HG03196 (cell line): ENCODE data around the gene CACFD1.

Source experiments
- ATAC-seq: cut with Tn5 transposase; IDR thresholded peaks from one replicate; pipeline ENCODE4 v1.9.1; 2021; ENCODE audit not compliant: unreplicated experiment

Gene CACFD1

DNA sequence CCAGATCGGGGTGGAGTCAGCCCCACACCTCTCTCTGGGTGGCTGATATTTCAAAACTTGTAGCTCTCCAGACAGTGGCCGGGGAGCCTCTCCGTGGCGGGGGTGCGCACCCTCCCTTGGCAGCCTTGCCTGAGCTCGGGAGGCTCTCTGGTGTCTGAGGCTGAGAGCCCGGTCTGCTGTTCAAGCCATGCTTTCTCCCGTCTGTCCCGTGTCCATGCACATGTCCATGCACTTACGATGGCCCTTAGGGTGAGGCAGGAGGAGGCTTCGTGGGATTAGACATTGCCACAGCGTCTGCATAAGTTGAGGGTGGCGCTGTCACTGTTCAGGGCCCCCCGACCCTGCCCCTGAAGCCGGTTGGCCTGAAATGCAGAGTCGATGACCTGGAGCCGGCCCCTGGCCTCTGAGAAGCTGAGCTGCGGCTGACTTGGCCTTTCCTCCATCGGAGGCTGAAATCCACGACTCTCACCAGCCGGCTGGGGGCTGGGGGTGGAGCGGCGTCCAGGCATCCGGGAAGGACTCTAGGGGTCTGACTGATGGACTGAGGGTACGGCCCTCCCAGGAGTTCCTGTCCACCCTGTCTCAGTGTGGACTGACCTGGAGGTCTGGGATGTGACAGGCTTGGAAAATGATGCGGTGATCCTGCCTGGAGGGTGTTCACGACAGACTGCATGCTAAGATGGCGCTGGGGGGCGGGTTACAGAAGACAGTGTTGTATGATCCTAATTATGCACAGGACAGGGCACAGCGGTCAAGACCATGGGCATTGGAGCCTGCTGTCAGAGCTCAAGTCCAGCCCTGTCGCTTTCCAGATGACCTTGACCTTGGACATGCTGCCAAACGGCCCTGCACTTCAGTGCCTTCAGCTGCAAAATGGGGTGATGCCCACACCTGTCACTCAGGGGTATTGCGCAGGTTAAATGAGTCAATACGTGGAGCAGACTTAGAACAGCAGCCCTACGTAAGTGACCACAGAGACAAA is 37.4 kb downstream of the CACFD1 start:
- no peak for ATAC-seq

DNA sequence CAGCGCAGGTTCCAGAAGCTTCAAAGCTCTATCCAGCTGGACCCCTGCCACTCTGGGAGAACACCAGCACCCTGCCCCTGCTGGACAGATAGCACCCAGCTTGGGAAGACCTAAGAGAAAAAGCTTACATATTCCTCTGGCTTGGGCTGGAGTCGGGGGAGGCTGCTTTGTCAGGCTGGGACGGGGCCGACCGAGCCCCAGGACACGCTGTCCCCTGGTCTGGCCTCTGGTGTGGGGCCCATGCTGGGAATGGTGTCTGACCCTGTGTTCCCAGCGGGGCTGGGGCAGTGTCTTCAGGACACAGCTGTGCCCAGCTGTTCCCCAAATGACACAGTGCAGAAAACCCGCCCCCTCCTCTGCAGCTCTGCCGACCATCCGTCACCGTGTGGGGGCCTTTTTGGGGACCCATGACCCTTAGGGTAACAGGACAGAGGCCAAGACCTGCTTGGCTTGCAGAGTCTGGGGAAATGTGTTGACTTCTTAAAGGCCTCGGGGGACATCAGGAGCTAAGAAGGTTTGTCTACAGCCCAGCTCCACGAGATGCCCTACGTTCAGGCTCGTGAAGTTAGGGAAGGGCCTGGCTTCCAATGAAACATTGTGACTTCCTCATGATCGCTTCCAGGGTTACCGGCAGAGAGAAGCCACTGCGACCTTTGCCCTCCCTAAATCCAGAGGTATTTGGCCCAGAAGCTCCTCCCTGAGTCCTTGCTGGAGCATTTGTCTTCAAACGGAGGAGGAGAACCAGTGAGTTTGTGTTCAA is 39.5 kb downstream of the CACFD1 start:
- no peak for ATAC-seq

DNA sequence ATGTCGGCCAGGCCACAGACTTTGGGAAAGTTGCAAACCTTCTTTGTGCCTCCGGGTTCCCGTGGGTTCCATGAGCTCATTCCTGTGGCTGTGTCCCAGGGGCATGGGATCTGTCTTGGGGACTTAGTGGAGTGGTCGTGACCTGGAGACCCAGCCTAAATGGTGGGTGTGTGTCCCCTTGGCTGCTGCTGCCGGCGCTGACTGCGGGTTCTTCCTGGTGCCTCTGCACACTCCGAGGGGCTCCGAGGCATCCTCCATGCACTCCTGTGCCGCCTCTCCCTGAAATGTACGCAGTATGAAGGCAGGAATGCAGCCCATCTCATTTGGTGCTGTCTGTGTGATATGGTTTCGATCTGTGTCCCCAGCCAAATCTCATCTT is 40.1 kb downstream of the CACFD1 start:
- ATAC-seq: no peak

DNA sequence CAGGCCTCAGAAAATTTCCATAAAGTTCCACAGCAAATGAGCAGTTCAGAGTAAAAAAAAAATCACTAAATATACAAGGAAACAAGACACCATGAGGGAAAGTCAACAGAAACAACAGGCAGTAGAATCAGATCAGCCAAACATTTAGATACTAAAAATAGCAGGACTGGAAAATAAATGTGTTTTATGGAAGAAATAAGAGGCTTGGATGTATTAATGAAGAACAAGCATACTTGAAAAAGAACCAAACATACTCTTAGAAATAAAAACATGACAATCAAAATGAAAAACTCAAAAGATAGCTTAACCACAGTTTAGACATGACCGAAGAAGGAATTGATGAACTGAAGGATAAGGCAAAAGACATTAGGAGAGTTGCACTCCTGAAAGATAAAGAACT is 42.3 kb downstream of the CACFD1 start:
- ATAC-seq: no peak

DNA sequence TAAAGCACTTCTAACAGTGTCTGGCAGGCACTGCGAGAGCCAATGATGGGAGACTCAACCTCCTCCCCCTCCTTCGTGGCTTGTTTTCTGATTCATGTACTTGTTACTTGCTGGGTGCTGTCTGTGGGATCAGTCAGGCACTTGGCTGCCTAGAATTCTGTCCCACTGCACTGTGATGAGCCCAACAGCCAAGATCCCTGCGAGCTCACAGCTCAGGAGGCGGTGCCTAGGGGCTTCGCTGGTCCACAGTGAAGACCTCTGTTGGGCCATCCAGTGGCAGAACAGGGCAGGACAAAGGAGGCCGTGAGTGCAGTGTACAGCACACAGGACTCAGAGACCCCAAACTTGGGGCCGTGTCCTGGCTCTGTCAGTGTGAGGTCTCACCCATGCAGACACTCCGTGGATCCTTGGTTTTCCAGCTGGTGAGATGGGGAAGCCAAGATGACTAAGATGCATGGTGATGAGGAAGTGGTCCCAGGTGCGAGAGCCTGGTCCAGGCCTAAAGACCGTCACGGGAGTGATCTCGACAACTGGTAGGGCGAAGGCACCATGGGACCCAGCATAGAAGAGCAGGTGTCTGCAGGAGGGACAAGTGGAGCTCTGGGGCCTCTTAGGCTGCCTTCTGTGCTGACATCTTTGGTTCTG is 45.5 kb downstream of the CACFD1 start:
- no peak for ATAC-seq

DNA sequence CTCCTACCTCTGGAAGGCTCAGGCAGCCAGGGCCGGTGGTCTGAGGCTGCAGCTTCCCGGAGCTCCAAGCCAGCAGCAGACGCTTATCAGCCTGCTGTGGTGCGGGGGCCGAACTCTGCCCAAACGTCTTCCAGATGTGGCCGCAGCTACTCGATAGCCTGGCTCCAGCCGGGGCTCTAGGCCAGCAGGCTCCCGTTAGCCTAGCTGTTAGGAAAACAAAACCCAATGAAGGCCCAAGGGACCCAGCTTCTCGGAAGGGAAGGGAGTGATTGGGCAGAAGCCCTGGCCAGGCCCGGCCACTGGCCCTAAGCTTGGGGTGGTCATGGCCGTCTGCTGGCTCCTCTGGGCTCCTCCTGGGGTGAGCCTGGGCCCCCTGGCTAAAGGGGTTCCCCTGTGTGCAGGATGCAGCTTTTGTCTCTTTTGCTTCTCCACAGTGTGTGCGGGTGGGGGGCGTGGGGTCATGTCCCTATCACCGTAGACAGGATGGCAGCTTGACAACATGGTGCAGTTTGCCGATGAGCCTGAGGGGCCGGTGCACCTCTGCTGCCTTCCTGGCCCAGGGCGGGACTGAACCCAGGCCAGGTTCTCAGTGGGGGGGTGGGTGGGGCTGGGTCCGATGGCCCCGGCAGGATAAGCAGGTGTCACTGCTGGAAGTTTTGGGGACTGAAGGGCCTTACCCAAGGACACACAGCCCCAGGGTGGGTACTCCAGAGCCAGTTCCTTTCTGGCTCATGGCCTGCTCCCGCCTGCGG is 46.3 kb downstream of the CACFD1 start:
- ATAC-seq: no peak

DNA sequence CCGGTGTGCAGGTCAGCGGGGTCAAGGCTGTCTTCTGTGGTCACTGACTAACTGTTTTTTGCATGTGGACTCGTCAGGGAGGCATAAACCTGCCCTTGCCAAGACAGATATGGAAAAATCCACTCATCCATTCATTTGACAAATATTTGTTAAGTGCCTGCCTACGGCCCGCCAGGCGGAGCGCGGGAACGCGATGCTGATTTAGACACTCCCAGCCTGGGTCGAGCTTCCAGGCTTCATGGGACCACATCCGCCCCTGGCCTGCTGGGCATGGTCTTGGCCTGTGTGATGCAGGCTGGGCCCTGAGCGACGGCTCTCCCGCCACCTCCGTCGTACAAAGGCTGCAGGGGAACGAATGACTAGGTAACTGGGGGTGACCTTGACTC is 46.9 kb downstream of the CACFD1 start:
- ATAC-seq: no peak

DNA sequence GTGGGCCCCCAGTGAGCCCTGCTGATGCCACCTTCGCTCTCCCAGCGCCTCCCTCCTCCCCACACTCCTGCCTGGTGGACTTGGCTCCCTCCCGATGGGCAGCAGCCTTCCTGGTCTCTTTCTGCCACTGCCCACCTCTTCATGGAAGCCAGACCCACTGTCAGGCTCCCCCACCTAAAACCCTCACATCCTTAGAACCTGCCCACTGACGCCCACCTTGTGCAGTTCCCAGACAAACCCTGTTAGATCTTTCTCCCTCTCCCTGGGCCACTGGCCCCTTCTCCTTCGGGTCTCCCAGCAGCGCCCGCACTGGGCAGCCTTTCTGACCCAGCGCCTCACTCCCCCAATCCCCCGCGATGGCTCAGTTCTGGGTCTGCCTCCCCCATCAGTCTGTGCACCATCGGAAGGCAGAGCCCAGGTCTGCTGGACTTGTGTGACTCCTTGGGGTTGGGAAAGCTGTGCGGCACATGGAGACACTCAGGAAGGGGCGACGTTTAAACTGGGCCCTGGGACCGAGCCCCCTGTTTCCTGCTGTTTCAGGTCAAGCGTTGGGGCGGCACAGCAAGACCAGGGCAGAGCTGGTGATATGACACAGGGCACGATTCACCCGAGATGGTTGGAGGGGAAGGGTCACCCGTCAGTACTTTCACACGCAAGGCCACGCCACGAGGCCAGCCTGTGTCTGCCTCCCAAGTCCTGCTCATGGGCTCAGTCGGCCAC is 47.6 kb downstream of the CACFD1 start:
- no peak for ATAC-seq

DNA sequence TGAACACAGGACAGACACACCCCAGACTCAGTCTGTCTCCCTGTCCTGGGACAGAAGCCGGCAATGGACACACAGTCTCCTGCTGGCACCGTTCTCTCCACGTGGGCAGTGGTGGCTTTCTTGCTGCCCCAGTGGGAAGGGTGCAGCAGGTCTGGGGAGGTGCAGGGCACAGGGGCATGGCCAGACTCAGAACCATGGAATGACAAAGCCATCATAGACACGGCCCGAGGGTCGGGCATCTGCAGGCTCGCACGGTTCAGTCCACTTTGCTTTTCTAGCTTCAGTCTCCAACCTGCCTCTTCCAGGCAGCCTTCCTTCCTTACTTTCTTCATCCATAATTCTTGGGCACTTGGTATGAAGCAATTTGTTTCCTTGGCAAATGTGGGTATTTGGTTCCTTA is 48.3 kb downstream of the CACFD1 start:
- no peak for ATAC-seq

DNA sequence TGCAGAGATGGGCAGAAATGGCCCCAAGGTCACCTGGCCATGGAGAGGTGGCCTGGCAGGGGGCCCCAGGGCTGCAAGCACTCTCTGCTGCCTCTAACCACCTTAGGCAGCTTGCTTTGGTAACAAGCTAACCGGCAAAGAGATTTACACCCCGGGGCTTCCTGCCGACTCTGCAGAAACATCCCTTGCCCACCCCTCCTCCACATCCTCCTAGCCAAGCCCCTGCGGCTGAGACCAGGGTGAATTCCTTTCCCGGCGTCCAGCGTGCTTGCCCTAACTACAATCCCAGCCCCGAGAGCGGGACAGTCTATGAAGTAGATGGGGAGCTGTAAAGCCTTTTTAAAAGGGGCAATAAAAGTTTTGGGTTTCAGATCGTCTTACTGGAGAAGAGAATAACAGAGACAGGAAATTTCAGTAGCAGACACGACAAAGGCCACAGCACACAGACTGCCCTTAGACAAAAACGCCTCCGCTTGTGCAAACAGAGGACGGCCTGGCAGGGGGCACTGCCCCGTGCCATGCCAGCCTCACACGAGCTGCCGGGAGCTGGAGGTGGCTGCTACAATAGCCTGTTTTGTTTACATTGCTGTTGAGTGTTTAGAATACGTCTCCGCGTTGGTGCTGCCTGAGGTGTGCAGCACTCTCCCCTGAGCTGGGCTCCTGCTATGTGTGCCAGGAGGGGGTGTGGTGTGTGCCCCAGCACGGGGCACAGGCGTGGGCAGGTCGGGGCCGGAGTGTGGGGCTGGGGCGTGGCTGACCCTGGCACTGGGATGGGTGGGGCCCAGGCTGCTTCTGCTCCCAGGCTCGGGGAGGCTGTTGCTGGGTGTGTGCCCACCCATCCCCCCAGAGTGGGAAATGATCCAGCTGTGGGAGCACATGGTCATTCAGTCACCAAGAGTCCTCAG is 49.7 kb downstream of the CACFD1 start:
- no peak for ATAC-seq

DNA sequence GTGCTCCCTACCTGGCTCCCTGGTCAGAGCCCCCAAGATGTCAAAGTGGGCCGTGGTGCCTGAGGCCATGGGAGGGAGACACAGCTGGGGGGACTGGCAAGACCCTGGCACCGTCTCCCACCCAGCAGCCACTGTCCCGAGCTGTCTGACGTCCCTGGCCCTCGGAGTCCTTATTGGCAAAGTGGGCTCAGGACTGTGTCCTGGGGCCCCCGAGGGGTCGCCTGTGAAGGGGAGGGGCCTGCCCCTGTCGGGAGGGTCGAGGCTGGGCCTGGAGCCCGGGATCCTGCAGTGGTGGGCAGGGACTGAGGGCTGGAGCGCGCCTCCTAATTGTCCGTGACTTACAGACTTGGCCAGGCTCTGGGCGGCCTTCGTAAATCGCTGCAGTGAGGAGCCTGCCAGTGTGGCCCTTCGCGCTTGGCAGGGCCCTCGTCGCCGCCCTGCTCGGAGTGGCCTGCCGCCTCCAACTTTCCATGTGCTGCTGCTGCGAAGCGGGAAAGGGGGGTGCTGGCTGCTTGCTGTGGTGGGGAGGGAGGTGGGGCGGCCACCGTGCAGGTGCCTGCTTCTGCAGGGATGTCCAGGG is 51.2 kb downstream of the CACFD1 start:
- ATAC-seq: no peak

DNA sequence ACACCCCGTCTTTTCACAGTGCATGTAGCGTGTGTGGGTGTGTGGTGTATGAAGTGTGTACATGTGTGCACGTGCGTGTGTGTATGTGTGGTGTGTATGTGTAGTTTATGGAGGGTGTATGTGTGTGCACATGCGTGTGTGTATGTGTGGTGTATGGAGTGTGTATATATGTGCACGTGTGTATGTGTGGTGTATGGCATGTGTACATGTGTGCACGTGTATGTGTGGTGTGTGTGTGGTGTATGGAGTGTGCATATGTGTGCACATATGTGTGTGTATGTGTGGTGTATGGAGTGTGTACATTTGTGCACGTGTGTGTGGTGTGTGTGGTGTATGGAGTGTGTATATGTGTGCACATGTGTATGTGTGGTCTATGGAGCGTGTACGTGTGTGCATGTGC is 51.8 kb downstream of the CACFD1 start:
- no peak for ATAC-seq

DNA sequence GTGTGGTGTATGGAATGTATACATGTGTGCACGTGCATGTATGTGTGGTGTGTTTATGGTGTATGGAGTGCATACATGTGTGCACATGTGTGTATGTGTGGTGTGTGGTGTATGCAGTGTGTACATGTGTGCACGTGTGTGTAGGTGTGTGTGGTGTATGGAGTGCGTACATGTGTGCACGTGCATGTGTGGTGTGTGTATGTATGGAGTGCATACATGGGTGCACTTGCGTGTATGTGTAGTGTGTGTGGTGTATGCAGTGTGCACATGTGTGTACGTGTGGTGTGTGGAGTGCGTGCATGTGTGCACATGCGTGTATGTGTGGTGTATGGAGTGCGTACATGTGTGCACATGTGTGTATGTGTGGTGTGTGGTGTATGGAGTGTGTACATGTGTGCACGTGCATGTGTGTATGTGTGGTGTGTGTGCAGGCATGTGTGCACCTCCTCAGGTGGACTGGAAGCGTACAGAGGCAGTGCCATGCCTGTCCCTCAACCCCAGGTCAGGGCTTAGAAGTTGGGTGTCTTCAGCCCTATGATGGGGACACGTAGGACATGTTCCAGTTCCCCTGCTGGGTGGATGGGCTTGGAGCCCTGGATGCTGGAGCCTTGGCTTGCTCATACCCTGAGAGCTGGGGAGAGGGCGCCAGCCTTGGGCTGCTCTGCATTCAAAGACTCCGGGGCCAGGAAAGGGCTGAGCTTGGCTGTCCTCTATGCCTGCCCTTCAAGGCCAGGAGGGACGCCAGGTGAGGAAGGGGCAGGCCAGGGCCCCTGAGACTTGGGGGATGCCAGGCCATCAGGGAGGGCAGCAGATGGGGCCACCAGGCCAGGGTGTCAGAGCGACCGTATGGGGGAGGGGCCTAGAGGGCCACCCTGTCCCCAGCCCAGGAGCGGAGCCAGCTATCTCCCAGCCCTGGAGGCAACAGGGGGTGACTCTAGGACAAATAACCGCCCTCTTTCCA is 52.8 kb downstream of the CACFD1 start:
- no peak for ATAC-seq

DNA sequence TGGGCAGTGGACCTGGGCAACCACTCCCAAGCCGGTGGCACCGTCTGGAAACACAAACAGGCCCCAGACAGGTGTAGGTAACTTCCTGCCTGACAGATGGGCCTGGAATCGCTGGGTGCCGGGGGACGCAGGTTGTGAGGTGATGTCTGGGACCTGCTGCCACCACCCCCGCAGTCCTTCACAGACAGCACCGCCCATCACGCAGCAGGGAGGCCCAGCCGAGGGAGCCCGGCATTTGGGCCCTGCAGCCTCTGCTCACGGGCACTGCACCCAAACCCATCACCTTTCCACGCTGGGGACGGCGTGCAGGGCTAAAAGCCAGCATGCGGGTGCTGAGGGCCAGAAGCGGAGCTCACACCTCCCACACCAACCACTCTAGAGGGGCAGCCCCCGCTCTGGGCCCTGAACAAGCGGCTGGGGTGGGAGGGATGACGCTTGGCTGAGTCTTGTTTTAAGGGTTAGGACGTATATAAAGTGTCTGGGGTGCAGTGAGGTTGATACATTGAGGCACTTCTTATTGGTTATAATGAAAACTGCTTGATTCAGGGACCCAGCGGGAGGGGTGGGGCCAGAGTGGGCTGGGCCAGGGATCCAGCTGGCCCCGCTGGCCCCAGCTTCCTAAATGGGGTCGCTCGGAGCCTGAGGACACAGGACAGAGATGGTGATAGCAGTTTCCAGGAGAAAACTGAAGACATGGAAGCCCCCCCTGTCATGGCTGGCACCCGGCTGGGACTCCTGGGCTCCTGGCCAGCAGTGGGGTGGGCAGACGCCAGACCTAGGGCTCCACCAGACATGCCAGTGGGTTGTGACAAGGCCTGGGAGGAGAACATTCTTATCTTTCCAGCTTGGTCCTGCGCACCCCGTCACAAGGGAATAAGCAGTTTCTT is 53.7 kb downstream of the CACFD1 start:
- no peak for ATAC-seq

DNA sequence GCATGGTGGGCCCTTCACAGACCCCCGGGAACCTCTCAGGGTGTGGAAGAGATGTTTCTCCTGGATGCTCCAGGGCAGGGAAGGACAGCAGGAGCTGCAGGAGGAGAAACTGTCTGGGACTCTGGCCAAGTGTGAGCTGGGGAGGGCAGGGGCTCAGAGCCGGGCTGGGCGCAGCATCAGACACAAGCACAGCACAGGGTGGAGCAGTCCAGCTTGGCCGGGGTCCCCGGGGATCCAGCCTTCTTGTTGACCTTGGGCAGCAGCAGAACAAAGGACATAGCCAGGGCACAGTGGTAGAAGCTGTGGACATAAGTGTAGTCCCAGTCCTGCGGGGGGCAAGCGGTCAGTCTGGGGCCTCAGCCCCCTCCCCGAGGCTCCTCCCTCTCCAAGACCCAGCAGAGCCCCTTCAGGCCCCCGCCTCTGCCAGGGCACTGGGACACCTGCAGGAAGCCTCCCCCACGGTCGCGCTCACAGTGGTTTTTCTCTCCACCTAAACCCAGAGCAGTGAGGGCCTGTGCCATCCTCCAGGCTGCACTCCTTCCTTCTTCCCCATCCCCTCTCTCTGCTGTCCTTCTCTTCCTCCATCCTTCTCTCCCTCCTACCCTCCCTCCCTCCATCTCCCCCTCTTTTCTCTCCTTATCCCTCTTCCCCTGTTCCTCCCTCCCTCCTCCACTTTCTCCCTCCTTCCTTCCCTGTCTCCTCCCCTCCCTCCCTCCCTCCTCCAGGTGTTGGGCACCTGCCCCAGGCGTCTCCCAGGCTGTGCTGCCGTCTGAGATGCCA is 54.9 kb downstream of the CACFD1 start:
- ATAC-seq: no peak

DNA sequence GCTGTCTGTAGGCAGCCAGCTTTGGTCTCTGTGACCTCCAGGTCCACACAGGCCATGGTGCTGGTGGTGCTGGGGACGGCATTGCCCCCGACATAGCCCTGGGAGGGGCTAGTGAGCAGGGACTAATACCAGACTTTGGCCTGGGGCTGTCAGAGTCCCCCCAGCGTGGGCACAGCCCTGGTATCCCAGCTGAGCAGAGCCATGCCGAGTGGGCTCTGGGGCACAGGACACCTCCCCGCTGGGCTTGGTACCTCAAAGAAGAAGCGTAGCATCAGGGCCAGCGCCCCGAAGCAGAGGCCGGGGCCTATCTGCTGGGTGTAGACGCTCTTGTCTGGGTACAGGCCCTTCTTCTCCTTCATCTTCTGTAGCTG is 55.4 kb downstream of the CACFD1 start:
- no peak for ATAC-seq
